GM12864 (cell line): ENCODE results near the gene TBXAS1.

Experiments
- DNase-seq: peaks from one replicate; pipeline ENCODE4 v3.0.0-alpha.2; 2011; ENCODE audit warnings: low read depth
- H3K4me3 ChIP-seq: 2 replicates; pipeline ENCODE4 v1.5.1; 2011; ENCODE audit warnings: mild to moderate bottlenecking, low read depth, low read length, control low read depth
- TF ChIP-seq, protein P1 (sequence below): IDR thresholded peaks from 2 replicates; pipeline ENCODE4 v1.5.1; 2011; ENCODE audit warnings: low read depth, mild to moderate bottlenecking, moderate library complexity, low read length, control low read depth, inconsistent platforms; ENCODE audit errors: missing control alignments

Gene TBXAS1

DNA sequence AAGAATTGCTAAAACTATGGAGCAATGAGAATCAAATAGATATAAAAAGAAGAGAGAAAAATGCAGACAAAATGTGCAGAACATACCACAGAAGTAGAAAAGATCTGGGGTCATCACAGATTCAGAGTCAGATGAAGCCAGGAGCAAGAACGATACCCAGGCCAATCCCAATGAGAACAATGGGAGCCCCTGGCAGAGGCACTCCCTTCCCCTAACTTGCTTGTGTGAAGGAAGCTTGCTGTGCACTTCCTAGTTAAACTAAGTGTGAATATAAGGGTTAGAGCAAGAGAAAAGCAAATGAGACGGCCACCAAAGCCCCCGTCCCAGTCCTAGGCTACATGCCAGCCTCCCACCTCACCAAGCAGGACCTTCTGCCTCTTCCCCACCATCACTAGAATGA lies 221.0 kb downstream of the TBXAS1 start:
- TF ChIP-seq, protein P1, sequence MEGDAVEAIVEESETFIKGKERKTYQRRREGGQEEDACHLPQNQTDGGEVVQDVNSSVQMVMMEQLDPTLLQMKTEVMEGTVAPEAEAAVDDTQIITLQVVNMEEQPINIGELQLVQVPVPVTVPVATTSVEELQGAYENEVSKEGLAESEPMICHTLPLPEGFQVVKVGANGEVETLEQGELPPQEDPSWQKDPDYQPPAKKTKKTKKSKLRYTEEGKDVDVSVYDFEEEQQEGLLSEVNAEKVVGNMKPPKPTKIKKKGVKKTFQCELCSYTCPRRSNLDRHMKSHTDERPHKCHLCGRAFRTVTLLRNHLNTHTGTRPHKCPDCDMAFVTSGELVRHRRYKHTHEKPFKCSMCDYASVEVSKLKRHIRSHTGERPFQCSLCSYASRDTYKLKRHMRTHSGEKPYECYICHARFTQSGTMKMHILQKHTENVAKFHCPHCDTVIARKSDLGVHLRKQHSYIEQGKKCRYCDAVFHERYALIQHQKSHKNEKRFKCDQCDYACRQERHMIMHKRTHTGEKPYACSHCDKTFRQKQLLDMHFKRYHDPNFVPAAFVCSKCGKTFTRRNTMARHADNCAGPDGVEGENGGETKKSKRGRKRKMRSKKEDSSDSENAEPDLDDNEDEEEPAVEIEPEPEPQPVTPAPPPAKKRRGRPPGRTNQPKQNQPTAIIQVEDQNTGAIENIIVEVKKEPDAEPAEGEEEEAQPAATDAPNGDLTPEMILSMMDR = no peak

DNA sequence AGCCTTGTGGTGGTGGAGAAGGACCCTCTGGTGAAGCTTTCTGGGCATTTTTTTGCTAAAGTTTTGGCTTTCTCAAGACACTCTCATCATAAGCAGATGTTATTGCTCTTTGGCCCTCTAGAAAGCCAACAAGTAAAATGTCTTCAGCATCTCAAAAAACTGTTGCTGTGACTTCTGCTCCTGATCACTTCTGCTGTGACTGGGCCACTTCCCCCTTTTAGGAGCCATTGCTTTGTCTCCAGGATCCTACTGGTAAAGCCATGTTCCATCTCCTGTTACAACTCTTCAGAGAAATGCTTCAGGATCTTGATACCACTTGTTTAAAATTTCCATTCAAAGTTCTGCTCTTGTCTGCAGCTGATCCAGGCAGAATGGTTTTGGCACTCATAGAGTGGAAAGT lies 222.8 kb downstream of the TBXAS1 start:
- DNase-seq = no peak

More for the DNA sequence above, 221.0 kb downstream of the TBXAS1 start:
- no peak for DNase-seq
- H3K4me3 ChIP-seq = no peak overlapping the region

DNA sequence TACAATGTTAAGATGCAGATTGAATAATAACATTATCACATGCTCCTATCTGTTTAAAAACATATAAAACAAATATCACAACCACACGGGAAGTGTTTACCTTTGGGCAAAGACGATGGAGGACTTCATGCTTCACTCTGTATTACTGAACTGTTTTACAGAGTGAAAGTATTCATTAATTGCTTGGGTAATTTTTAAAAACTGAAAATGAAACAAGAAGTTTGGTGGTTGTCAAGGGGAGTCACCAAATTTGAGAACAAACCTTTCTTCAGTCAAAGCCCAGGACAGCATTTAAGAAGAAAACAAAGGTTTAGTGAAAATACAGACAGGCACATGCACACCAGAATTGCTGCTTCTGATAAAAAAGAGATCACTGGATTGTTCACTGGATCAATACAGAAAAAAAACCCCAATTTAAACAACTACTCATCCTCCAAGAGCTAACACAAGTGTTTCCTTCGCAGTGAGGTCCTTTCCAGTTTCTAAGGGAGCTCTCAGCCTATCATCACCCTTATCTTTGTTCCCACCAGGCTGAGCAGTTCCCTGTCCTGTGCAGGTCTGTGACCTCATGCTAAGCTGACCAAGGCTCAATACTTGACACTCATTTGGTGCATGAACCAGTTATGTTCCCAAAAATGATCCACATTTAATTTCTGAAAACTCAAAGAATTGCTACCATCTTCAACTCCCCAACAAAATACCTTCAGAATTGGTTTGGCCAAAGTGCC lies 224.9 kb downstream of the TBXAS1 start:
- no peak overlapping the region for H3K4me3 ChIP-seq
- TF ChIP-seq, protein P1 = no peak
- DNase-seq = no peak

More for the DNA sequence above, 222.8 kb downstream of the TBXAS1 start:
- TF ChIP-seq, protein P1 = no peak
- H3K4me3 ChIP-seq = no peak overlapping the region

DNA sequence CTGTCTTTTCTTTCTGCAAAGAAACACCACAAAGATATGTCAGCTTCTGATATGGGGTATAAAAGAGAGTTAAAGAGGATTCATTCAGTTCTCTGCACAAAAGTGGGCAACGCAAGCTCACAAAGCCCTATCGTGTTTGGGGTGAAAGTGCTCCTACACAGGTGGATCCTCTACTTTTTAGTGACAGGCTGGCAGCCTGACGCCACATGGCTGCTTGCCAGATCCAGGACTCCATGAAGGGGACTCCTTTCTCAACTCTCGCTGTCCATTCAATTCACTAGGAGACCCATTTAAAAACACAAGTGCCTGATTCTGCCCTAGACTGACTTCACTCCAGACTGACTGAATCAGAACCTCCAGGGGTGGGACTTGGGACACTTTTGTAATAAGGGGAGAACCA lies 225.7 kb downstream of the TBXAS1 start:
- DNase-seq = no peak
- TF ChIP-seq, protein P1 = no peak
- H3K4me3 ChIP-seq = no peak overlapping the region

DNA sequence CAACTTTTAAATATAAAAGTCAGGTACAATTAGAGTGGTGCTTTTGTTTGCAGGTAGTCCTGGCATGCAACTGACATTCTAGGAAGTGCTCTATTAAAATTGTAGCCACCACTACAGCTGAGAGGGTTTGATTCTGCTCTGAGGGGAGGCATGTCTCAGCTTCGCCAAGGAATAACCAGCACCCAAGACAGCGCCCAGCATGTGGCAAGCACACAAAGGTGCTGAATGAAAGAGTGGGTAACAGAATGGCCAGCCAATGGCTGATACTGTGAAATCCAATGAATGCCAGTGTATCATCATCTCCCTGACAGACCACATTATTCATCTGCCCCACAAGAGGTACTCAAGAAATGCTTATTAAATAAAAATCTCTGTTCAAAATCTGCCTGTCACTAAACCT lies 226.8 kb downstream of the TBXAS1 start:
- DNase-seq = no peak
- H3K4me3 ChIP-seq = no peak overlapping the region
- TF ChIP-seq, protein P1 = no peak

DNA sequence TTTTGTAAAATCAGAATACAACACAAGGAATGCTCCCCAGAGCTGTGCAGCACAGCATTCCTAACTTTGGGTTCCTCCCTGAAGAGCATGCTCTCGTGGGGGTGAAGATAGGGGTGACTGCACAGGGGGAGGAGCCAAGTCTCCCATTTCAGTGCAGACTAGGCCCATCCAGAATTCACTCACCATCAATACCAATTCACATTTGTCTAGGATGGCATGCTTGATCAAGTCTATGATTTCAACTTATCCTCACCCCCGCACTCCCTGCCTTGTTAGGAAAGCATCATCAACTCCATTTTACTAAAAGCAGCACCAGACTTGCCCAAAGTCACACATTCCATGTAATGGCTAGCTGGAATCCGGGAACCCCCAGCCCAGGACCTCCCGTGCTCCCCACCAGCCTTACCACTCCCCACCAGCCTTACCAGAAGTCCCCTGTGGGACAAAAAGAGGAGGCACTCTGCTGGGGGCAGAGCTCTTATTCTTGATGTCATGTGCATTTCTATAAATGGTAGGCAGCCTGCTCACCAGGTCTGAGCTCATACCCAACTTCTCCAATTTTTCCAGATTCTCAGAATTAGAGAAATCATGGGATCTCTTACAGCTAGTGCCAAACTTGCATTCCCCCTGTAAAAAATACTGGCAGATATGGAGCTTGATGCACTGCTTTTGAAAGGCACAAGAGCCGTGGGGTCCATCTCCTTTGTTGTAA lies 227.5 kb downstream of the TBXAS1 start:
- TF ChIP-seq, protein P1 = no peak
- H3K4me3 ChIP-seq = no peak overlapping the region
- DNase-seq = no peak
